Activated CD4-positive, alpha-beta T cell treated with anti-CD3 and anti-CD28 coated beads, Interleukin-2, amount 50 U/mL, for 4 hours (primary cell): ENCODE results near the gene WDR77.

Experiments used
- DNase-seq, 2 experiments: peaks; one replicate each; pipeline ENCODE4 v3.0.0-alpha.2; 2020

WDR77 gene

DNA sequence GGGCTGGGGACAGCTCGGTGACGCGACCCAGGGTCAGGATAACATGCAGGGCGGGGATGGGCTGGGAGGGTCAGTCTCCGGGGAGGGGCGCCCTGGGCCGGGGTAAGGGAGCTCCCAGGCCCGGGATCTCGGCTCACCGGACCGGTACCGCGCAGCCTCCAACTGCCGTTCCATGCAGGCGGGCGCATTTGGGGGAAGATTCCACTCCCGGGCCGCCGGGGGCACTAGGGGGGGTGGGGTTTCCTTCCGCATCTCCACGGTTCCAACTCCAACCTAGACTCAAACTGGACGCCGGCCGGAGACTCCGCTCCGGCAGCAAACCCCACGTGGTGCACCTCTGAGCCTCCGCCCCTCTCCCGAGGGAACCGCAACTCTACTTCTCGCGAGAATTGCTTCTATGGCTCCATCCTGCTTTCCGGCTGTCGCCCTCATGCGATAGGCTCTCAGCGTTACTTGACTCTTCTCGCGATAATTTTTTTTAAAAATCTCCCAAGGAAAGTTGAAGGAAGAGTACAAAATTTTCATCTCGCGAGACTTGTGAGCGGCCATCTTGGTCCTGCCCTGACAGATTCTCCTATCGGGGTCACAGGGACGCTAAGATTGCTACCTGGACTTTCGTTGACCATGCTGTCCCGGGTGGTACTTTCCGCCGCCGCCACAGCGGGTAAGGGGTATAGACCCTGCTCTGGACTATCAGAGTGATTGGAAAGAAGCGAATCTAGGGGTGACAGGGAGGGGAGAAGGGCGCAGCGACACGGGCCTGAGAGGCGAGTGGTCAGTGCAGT is at the start of gene WDR77, which contains the start of gene ATP5PB:
Gene WDR77 (minus strand): TSS at position 339 of the 785 bp plus-strand sequence. CDS start 87 bp downstream, at position 252.
Gene ATP5PB (plus strand): TSS at position 547 of the 785 bp plus-strand sequence. CDS start 78 bp downstream, at position 625.
- peak; percentile 77 to 82 for DNase-seq

- no peak for DNase-seq
These were observed 48.5 kb upstream of the WDR77 start for GRCh38 chr1:111497592-111497991.

- no peak for DNase-seq
These were observed 47.3 kb upstream of the WDR77 start for GRCh38 chr1:111496398-111496797.

GRCh38 chr1:111491070-111491469 is 42.0 kb upstream of the WDR77 start:
- DNase-seq, result no peak

GRCh38 chr1:111490220-111490619 is 41.2 kb upstream of the WDR77 start:
- no peak for DNase-seq

DNA sequence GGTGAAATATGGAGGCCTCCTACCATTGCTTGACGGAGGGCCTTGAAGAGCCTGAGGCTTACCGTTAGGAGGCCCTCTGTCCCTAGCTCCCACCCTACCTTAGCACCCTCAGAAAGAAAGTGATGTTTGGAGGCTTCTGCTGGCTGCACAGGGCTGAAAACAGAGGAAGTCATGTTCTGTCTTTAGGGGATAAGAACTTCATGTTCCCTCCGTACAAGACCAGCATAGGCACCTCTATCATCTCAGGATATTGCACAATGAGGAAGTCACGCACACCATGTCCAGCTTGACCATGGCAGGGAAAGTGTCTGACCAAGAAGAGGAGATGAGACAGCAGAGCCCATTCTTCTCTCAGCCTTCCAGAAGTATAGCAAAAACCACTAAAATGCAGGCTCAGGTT is 40.5 kb upstream of the WDR77 start:
- DNase-seq, result no peak

- no peak for DNase-seq
These were observed 39.6 kb upstream of the WDR77 start for GRCh38 chr1:111488669-111489068.

DNA sequence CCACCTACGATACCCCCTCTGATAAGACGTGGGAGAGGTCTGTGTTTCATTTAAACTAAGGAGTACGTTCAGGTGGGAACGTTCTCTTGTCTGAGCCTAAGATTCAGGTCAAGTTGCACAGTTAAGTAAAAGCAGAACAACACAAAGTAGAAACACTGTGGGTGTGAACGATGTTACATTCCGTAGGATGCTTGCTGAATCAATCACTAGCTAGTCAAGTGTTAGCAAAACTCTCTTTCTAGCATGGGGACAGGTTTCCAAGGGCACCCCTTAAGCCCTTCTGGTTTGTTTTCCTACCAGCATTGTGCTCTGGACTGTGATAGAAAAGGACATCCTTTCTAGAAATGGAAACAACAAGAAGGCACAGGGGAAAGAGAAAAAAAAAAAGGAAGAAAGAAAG is 38.1 kb upstream of the WDR77 start:
- no peak for DNase-seq

GRCh38 chr1:111486431-111486830 is 37.4 kb upstream of the WDR77 start:
- DNase-seq, result no peak

- DNase-seq, result no peak
These were observed 35.5 kb upstream of the WDR77 start for GRCh38 chr1:111484391-111485026.

GRCh38 chr1:111483876-111484275 is 34.8 kb upstream of the WDR77 start:
- no peak for DNase-seq

DNA sequence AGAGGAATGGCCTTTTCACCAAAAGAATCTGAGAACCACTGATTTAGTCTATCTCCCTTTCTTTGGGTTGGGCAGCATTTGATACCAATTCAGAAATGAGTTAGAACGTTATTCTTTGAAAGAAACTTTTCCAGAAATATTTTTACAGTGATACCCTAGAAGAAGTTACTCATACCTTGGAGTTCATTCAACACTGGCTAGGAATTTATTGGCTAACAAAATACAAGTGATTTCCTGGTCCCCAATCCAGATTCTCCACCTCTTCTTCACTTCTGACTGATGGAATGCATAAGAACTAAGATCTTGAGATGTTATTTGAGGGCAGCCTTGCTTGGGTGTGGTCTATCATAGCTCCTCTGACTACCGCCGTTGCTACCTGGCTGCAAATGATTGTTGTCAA is 34.1 kb upstream of the WDR77 start:
- DNase-seq, result no peak

DNA sequence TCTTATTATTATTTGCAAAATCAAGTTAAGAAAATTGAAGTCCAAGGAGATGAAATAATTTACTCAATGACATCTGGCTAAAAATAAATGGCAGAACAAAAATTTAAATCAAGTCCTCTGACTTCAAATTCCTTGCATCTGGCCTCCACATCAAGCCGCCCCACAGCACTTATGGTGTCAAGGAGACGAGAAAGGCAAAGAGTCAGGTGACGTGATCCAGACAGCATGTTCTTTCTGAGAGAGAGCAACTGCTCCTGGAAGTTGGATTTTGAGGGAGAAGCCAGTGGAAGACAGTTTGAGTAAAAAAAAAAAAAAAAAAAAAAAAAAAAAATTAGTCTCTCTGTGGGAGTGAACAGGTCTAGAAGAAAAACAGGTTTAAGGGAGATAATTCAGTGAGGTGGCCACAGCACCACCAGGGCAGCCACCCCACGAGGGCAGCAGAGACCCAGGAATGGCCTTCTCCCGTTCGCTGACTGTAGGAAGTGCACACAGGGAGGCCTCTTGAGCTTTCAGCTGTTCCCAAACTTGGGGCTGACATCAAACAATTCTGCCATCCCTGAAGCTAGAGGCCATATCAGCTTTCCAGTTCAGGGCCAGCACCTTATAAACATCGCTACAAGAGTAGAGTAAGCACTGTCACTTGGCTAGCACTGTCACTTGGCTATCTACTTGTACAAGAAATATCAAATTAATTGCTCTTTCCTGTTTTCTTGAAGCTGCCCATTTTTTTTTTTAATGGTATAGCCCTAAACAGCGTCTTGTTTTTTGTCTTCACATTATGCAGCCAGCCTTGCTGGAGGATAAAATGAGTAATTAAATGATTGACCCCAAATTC is 32.5 kb upstream of the WDR77 start:
- peak; percentile 53 to 56 for DNase-seq

GRCh38 chr1:111480674-111481073 is 31.6 kb upstream of the WDR77 start:
- no peak for DNase-seq

GRCh38 chr1:111476761-111477309 is 27.8 kb upstream of the WDR77 start:
- no peak for DNase-seq

GRCh38 chr1:111476214-111476613 is 27.2 kb upstream of the WDR77 start:
- no peak for DNase-seq

DNA sequence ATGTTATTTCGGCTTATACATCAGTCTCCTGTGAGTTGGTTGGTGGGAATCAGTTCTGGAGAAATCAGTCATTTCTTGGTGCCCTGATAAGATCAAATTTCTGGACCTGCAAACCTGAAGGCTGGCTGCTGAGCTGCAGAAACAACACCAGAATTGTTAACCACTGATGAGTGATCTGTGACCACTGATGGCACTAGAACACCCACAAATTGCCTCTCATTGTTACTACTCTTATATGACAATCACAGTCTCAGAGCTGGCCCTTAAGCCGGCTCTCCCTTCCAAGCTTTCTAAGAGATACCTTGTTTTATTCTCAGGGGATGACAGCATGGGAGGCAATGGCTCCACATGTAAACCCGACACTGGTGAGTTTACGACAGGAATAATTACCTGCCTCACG is 26.6 kb upstream of the WDR77 start:
- DNase-seq, result no peak

- DNase-seq, result no peak
These were observed 25.5 kb upstream of the WDR77 start for GRCh38 chr1:111474521-111474920.

- DNase-seq, result no peak
These were observed 25.1 kb upstream of the WDR77 start for GRCh38 chr1:111474106-111474505.

DNA sequence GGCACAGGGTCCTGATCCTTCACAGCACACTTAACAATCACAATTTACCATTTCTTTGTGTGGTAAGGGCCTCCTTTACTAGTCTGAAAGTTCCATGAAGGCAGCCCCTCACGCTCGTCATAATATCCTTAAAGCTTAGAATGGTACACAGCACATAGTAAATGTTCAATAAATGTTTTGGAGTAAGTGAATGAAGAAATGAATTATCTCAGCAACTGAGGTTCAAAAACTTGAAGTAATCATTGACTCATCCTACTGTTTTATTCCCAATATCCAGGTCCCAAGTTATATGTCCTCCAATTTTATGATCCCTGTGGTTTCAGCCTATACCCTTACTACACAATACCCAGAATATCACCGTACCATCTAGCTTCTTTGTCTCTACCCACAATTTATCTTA is 22.5 kb upstream of the WDR77 start:
- DNase-seq, result no peak

GRCh38 chr1:111471012-111471411 is 22.0 kb upstream of the WDR77 start:
- DNase-seq, result peak; percentile 49 to 54

DNA sequence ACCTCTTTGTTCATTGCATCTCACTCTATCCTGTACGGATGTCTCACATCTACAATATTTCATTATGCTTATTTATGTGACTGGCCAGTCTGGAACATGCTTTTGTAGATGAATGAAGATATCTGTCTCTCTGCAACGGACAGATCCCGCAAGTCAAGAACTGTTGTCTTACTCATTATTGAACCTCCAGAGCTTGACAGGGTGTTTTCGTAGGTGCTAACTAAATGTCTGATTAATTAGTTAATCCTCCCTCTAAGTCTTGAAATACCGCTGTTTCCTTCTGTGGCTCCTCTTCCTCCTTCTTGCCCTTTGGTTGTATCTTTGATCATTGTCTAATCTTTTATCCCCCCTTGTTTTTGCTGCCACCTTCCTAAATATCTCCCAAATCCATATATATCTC is 21.5 kb upstream of the WDR77 start:
- no peak for DNase-seq

DNA sequence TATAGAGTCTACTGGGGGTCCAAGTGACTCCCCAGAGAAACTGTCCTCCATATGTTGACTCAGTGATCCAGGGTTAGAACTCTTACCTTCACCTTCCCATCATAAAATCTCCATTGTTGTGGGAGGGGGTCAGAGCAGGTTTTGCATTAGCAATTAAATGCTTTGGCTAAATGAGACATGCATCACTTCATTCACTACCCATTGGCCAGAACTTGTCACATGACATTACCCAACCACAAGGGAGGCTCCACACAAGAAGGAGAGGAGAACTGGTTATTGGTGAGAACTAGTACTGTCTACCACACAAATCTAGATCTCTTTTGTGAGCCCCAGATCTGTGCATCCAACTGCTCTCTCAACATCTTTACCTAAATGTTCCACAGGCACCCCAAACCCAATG is 20.5 kb upstream of the WDR77 start:
- no peak for DNase-seq
